HG02943 (cell line): ENCODE data around the gene ANAPC5.
"Not testable (repeated sequence)": the region's sequence is repeated elsewhere in the genome, so short reads cannot be mapped to it uniquely, and the experiment has no call there.

Source experiments
- ATAC-seq: cut with Tn5 transposase; IDR thresholded peaks from one replicate; pipeline ENCODE4 v1.9.1; 2021; ENCODE audit warnings: mild to moderate bottlenecking, low read depth, moderate library complexity; ENCODE audit not compliant: unreplicated experiment

ANAPC5 gene

DNA sequence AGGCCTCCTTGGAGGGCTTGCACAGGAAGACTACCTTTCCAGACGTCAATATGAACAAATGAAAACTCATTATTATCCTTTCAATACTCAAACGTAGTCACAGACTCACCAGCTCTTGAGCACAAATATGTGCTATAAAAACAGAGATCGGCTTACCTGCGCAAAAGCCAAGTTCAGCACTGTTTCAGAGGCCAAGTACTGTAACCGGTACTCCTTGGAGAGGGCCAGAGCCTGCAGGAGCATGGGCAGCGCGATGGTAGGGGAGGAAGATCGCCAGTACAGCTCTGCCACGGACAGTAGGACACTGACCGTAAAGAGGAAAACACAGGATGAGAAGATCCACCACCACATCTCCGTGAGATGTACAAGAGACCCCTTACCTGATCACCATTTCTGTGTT lies 34.1 kb downstream of the ANAPC5 start:
- no peak for ATAC-seq

DNA sequence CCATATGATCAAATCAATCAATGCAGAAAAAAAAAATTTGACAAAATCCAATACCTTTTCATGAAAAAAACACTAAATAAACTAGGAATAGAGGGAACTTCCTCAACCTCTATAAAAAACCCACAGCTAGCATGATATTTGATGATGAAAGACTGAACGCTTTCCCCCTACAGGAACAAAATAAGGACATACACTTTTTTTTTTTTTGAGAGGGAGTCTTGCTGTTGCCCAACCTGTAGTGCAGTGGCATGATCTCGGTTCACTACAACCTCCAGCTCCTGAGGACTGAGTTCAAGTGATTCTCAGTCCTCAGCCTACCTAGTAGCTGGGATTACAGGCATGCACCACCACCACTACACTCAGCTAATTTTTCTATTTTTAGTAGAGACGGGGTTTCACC lies 37.8 kb downstream of the ANAPC5 start:
- ATAC-seq = no peak

DNA sequence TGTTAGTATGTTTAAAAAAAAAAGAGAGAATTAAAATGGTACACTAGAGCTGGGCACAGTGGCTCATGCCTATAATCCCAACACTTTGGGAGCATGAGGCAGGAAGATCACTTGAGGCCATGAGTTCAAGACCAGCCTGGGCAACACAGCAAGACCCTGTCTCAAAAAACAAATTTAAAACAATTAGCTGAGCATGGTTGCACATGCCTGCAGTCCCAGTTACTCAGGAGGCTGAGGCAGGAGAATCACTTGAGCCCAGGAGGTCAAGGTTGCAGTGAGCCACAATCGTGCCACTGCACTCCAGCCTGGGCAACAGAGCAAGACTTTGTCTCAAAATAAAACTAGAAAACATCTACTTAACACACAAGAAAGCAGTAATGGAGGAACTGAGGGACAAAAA lies 42.0 kb downstream of the ANAPC5 start:
- not testable (repeated sequence) for ATAC-seq

DNA sequence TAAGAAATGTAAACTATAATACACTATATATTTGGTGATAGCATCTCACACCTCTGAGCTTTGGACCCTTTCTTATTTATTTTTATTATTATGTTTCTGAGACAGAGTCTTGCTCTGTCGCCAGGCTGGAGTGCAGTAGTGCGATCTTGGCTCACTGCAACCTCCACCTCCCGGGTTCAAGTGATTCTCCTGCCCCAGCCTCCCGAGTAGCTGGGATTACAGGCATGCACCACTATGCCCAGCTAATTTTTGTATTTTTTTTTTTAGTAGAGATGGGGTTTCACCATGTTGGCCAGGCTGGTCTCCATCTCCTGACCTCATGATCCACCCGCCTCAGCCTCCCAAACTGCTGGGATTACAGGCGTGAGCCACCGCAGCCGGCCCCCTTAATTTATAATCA lies 44.8 kb downstream of the ANAPC5 start:
- not testable (repeated sequence) for ATAC-seq

DNA sequence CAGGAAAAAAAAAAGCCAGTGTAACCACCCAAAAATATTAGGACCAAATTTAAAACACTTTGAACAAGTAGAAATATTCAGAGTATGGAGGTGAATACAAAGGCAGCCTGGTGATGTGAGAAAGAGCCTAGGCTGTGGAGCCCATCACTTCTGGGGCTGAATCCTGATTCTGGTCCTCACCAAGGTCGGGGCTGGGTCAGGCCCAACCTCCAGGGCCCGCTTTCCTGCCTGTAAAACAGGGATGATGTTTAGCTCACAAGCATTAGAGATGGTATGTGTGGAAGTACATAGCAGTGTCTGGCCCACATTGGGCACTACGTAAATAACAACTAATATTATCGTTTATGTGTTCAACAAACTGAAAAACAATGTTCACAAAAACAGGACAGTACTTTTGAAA lies 47.9 kb downstream of the ANAPC5 start:
- no peak for ATAC-seq

DNA sequence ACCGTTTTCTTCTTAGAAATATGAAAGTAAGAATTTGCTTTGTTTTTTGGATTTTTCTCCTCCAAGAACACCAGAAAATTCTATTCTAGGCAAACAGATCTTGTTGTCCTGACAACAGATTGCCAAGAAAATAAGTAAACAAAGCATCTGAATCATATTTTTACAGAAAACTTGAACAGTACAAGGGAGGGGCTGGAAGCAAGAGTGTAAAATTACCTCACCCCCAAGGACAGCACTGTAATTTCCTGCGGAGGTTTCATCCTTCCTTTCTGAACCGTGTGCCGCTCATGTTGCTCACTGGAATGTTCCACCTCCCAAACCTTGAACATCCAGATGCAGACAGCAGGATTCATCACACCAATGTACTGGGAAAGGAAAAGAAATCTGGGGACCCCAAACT lies 50.3 kb downstream of the ANAPC5 start:
- no peak for ATAC-seq

DNA sequence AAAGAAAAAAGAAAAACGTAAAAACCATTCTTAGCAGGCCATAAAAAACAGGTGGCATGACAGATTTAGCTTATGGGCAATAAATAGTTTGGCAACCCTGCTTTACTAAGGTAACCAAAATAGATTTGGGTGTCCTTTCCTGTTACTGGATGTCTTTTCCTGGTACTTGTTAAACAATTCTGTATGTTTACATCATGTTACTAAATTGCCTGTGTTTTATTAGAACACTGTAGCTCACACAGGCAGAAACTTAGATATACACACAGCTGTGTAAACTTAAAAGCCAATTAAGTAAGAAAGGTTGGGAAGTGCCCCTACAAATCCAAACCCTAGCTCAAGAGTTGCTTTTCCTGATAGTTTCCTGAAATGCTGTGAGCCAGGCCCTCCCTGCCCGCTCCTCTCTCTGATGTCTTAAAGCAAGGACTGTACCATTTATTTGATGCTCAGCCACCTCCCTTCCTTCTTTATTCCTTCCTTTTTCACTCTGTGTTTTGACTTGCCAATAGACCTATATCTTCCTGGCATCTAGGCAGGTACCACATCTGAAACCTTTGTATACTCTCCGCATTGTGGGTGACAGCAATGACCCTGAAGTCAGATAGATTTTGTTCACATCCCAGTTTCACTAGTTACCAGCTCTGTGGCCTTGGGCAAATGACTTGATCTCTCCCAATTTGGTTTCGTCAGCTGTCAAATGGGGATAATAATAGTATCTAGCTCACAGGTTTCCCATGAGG lies 52.0 kb downstream of the ANAPC5 start:
- no peak for ATAC-seq

DNA sequence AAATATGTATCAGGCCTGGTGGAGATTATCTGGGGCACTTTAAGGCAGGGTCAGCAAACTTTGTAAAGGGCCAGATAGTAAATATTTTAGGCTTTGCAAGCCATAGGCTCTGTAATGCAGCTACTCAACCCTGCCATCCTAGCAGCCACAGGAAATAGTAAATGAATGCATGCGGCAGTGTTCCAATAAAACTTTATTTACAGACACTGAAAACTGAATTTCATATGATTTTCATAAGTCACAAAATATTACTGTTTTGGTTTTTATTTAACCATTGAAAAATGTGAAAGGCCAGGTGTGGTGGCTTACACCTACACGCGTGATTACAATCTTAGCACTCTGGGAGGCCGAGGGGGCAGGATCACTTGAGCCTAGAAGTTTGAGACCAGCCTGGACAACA lies 52.5 kb downstream of the ANAPC5 start:
- no peak for ATAC-seq

DNA sequence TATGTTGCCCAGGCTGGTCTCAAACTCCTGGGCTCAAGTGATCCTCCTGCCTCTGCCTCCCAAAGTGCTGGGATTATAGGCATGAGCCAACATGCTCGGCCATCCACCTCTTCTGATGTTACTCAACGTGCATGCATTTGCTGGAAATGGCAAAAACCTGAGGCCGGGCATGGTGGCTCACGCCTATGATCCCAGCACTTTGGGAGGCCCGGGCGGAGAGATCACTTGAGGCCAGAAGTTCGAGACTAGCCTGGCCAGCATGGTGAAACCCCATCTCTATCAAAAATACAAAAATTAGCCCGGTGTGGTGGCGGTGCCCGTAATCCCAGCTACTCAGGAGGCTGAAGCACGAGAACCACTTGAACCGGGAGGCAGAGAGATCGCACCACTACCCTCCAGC lies 53.8 kb downstream of the ANAPC5 start:
- not testable (repeated sequence) for ATAC-seq

DNA sequence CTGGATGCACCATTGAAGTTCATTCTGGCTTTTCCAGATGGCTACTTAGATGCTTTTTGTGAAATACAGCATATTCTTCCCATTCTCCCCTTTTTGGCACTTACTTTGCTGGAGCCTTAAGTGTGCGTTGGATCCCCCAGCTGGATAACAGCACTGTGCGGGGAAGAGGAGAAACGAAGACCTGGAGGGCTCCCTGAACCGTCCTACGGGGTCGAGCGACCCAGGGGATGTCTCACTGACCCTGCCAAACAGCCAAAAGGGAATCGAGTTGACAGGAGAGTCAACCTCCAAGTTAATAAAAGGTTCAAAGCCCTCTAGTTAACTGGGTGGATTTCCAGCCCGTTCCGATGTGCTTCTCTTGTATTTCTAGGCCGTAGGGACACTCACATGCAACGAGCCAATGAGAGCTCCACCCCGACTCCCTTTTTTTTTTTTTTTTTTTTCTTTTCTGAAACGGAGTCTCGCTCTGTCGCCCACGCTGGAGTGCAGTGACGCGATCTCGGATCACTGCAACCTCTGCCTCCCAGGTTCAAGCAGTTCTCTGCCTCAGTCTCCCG lies 54.7 kb downstream of the ANAPC5 start:
- ATAC-seq = no peak

DNA sequence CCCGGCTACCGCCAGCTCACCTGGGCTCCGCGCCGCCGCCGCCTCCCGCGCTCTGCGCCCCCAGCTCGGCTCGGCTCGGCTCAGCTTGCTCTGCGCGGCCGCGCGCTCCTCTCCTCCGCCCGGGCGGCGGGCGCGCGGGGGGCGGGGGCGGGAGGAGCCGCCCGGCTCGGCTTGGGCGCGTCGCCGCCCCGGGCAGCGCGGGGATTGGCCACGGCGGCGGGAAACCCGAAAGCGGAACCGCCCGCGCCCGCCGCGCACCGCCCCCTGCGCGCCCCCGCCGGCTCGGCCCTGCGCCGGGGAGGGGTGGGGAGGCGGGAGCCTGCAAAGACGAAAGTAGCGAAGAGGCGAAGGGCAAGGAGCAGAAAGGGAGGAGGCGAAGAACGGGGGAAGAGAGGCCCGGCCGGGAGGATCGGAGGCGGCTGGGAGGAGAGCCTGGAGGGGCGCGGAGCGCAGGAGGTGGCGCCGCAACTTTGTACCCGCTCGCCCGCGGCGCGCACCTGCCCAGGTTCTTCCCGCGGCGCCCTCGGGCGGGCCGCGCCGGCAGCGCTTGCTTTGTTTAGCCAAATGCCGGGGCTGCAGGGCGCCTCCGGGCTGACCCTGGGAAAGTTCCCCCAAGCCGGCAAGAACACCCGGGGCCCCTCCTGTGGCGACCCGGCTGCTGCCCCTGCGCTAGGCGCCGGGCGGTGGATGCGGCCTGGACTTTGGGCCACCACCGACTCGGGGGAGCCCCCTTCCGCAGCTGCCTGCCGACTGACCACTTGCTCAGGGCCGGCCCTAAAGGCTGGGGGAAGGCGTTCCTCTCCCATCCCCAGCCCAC lies 55.4 kb downstream of the ANAPC5 start, which contains the start of gene CAMKK2:
TSS of gene CAMKK2 (minus strand) at position 92 of the 817 bp plus-strand sequence. CDS start 22,183 bp downstream, outside the sequence.
- ATAC-seq = peak; percentile 63

DNA sequence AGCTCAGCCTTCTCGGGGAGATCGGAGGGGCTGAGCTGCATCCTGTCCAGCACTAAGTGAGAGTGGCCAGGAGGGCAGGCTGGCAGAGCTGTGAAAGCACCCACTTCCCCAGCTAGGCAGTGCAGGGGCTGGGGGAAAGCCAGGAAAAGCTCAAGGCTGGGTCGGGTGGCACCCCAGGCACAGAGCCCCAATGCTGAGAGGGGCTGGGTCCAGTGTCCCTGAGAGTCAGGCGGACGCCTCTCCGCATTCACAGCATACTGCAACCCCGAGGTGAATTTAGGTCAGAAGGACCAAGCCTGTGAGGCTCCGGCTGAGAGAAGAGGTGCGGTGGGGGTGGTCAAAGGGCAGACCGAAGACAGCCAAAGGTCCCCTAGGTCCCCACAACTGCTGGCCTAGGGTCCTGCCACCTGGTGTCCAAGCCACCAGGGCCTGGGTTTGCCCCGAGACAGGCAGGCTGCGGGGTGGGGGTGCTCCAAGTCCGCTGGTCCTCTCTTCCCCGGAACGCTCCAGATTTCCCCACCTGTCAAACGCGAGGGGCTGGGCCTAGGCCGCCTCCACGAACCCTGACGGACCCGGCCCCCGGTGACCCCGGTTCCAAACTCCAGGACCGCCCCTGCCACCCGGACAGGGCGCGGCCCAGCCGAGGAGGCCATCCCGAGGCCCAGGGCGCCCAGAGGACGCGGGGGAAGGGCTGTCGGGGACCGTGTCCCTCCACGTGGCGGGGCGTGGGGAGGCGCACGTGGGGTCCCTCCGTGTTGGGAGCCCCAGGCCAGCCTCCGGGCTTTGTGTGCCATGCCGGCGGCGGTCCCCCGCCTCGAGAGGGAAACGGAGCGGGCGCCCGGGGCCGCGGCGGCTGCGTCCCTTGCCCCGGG lies 56.2 kb downstream of the ANAPC5 start:
- peak; percentile 26 for ATAC-seq

DNA sequence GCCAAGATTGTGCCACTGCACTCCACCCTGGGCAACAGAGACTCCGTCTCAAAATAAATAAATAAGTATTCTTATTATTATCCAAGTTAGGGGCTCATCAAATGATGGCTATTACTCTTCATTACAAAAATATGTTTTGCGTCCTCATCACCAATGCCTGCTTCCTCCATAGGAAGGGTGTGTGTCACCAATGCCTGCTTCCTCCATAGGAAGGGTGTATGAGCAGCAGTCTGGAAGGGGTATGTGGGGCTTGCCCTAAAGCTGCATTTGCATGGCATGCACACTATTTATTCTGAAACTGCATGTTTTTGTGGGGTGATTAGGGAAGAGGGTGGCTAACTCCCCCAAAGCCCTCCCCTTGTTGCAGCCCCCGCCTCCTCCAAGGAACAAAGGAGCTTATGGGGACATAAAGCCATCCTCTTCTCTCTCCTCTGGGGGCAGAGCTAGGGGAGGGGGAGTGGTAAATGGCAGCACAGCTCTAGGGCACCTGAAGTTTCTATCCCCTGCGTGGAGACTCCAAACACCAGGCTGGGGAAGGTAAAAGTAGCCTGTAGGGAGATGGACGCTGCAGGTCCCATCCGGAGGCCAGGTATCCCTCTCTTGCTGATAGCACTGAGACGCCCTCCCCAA lies 57.0 kb downstream of the ANAPC5 start:
- no peak for ATAC-seq

DNA sequence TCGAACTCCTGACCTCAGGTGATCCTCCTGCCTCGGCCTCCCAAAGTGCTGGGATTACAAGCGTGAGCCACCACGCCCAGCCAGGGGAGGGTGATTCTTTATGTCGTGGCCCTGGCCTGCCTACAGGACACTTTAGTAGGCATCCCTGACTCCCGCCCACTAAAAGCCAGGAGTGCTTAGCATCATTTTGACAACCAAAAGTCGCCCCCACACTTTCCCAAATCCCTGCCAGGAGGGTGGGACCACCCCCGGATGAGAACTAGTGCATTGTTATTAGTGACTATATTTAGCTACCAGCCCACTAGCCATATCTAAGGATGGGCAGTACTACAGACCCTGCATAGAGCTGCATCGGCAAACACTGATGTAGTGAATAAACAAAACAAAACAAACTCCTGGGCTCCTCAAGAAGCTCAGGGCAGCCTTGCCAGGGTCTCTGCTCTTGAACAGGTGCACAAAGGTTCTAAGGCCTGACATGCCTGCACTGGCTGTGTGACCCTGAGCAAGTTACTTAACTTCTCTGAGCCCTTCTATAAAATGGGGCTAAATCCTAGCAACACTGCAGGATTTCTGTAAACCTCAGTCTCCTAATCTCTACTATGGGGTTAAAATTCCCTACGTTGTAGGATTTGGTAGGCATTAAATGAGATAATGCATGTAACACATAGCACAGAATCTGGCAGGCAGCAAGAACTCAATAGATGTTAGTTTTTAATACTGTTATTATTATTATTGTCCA lies 57.9 kb downstream of the ANAPC5 start:
- no peak for ATAC-seq

DNA sequence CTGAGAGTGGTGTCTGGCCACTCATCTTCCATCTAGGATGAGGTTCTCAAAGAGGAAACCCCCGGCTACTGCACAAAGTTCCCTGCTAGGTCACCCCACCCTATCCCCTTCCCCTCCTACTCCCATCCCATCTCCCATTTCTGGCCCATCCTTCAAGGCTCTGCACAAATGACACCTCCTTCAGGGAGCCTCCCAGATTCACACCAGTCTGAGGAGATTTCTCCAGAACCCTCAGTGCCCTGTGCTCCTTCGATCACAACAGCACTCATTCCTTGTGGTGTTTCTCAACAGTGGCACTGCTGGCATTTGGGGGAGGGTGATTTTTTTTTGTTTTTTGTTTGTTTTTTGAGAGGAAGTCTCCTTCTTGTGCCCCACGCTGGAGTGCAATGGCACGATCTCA lies 58.6 kb downstream of the ANAPC5 start:
- ATAC-seq = no peak

DNA sequence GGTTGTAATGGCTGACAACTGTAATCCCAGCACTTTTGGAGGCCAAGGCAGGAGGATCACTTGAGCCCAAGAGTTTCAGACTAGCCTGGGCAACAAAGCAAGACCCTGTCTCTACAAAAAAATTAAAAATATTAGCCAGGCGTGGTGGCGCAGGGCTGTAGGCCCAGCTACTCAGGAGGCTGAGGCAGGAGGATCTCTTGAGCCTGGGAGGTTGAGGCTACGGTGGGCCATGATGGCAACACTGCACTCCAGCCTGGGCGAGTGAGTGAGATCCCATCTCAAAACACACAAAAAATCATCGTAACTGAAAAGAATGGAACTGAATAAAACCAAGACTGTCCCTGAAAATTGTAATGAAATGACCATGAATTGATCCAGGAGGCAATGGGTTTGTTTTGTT lies 61.8 kb downstream of the ANAPC5 start:
- ATAC-seq = no peak

DNA sequence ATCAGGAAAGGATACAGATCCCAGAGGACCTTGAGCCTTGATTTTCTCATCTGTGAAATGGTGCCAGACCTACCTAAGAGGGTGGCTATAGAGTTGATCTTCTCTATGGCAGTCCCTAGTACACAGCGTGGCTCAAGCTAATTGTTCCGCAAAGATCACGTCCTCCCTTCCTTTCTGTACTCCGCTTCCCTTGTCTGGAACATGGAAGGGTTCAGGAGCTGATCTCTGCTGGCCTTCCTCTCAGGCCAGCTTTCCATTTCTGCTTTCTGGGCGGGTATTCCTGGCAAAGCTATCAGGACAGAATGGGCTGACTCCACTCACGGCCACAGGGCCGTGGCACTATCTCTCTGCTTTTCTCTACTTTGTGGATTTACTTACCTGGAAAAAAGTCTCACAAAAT lies 62.2 kb downstream of the ANAPC5 start:
- ATAC-seq = no peak

DNA sequence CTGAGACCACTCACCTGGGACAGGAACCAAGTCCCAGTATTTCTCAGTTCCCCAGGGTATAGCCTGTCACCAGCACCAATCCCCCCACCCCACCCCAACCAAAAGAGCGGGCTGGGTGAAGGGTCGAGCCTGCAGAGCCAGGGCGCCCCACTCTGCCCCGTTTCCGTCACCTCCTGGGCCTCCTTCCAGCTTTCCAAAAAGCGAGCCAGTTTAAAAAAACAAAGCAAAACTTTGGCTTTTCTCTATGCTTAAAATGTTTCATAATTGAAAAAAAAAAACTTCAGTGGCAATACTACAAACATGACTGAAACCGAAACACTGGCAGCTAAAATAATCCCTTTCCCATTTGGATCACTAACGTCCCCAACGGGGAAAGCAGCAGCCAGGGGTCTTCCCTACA lies 63.2 kb downstream of the ANAPC5 start:
- ATAC-seq = no peak

DNA sequence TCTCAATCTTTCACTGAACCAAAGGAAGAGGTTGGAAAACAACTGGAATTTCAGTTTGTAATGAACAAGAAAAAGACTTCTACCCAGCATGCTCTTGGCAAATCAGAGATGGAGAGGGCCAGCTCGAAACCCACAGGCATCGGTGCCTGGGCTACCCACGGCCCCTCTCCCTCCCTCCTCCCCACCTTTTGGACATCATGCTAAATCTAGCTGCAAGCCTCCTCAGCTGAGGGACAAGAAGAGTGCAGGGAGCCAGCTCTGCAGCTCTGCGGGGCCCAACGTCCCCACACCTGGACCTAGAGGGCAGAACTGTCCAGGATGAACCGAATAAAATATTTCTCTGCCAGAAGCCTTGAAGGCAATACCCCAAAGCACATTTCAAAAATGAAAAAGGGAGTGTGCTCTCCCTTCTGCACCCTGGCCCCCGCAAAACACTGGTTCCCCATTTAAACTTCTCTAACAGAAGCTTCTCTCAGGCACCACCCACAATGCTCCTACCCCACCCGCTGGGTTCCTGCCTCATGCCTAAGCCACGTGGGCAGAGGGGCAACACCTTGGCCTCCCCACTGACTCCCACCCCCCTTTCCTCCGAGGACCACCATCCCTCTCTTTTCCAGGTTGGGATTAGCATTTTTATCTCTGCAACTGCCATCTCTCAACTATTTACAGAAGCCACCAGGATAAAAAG lies 63.9 kb downstream of the ANAPC5 start:
- ATAC-seq = no peak
